Measurements from ENCODE around the gene CCDC148.

CCDC148 gene

GRCh38 chr2:158174956-158175355, 281.6 kb downstream of the CCDC148 start:
- Histone ChIP-seq H3K9me2 (replicated peaks; ENCODE audit: control insufficient read depth, low read length) (no peaks in the 10 kb centered on the region), H3K9me3 (ENCODE audit: control insufficient read depth, insufficient read depth, low read length) (no peaks in the 10 kb centered on the region), H3K36me3 (ENCODE audit: control insufficient read depth, low read length) (no peaks in the 10 kb centered on the region), H3F3A (ENCODE audit: control insufficient read depth, insufficient read depth) (no peaks in the 10 kb centered on the region), H3K4me1 (ENCODE audit: control insufficient read depth, low read length) (no peaks in the 10 kb centered on the region), H4K20me1 (ENCODE audit: control insufficient read depth, insufficient read depth, low read depth, low read length) (no peaks in the 10 kb centered on the region), H3K79me2 (ENCODE audit: control insufficient read depth, low read length) (no peaks in the 10 kb centered on the region), H3K4me3 (ENCODE audit: low read length) (no peak overlapping the region), H3K4me2 (ENCODE audit: low read length) (no peak overlapping the region), H3K27ac (ENCODE audit: low read depth, low read length) (no peak overlapping the region), H3K27me3 (ENCODE audit: control insufficient read depth, low read length) (peaks cover 17% of the 10 kb centered on the region; the same call in 1 of the 2 replicates)
- TF ChIP-seq CTCF (IDR thresholded peaks at IDR 0.05; ENCODE audit: low read depth, low read length, poor library complexity, severe bottlenecking) (no peak), EZH2phosphoT487 (IDR thresholded peaks at IDR 0.05; ENCODE audit: borderline replicate concordance, low read length) (no peak)

- H3K9me2 ChIP-seq (replicated peaks; ENCODE audit: control insufficient read depth, low read length): no peaks in the 10 kb centered on the region
- H3K27me3 ChIP-seq (ENCODE audit: control insufficient read depth, low read length): peaks cover 16% of the 10 kb centered on the region; the same call in 1 of the 2 replicates
- no peaks in the 10 kb centered on the region for H3K36me3 ChIP-seq (ENCODE audit: control insufficient read depth, low read length)
- no peak overlapping the region for H3K4me2 ChIP-seq (ENCODE audit: low read length)
- H3K79me2 ChIP-seq (ENCODE audit: control insufficient read depth, low read length): no peaks in the 10 kb centered on the region
- no peak overlapping the region for H3K4me3 ChIP-seq (ENCODE audit: low read length)
- no peaks in the 10 kb centered on the region for H3K9me3 ChIP-seq (ENCODE audit: control insufficient read depth, insufficient read depth, low read length)
- H3K27ac ChIP-seq (ENCODE audit: low read depth, low read length): no peak overlapping the region
- TF ChIP-seq EZH2phosphoT487 (IDR thresholded peaks at IDR 0.05; ENCODE audit: borderline replicate concordance, low read length) (no peak), CTCF (IDR thresholded peaks at IDR 0.05; ENCODE audit: low read depth, low read length, poor library complexity, severe bottlenecking) (no peak)
- H3F3A ChIP-seq (ENCODE audit: control insufficient read depth, insufficient read depth): no peaks in the 10 kb centered on the region
- no peaks in the 10 kb centered on the region for H4K20me1 ChIP-seq (ENCODE audit: control insufficient read depth, insufficient read depth, low read depth, low read length)
- H3K4me1 ChIP-seq (ENCODE audit: control insufficient read depth, low read length): no peaks in the 10 kb centered on the region
These were observed 282.1 kb downstream of the CCDC148 start for GRCh38 chr2:158174495-158174894.

- no peaks in the 10 kb centered on the region for H3K79me2 ChIP-seq (ENCODE audit: control insufficient read depth, low read length)
- H3K27ac ChIP-seq (ENCODE audit: low read depth, low read length): no peak overlapping the region
- no peak overlapping the region for H3K4me2 ChIP-seq (ENCODE audit: low read length)
- no peaks in the 10 kb centered on the region for H3K4me1 ChIP-seq (ENCODE audit: control insufficient read depth, low read length)
- no peak for TF ChIP-seq CTCF (IDR thresholded peaks at IDR 0.05; ENCODE audit: low read depth, low read length, poor library complexity, severe bottlenecking)
- TF ChIP-seq EZH2phosphoT487 (IDR thresholded peaks at IDR 0.05; ENCODE audit: borderline replicate concordance, low read length): no peak
- no peaks in the 10 kb centered on the region for H3K36me3 ChIP-seq (ENCODE audit: control insufficient read depth, low read length)
- no peaks in the 10 kb centered on the region for H3K9me2 ChIP-seq (replicated peaks; ENCODE audit: control insufficient read depth, low read length)
- H3K27me3 ChIP-seq (ENCODE audit: control insufficient read depth, low read length): peaks cover 9% of the 10 kb centered on the region; the same call in 1 of the 2 replicates
- no peak overlapping the region for H3K4me3 ChIP-seq (ENCODE audit: low read length)
- no peaks in the 10 kb centered on the region for H4K20me1 ChIP-seq (ENCODE audit: control insufficient read depth, insufficient read depth, low read depth, low read length)
- H3F3A ChIP-seq (ENCODE audit: control insufficient read depth, insufficient read depth): no peaks in the 10 kb centered on the region
- H3K9me3 ChIP-seq (ENCODE audit: control insufficient read depth, insufficient read depth, low read length): no peaks in the 10 kb centered on the region
These were observed 283.8 kb downstream of the CCDC148 start for GRCh38 chr2:158172719-158173118.
